Measurements from ENCODE around the gene CCDC107.

The CCDC107 gene

GRCh38 chr9:35662437-35662836, 4.3 kb downstream of the CCDC107 start:
- DNase-seq = no peak

DNA sequence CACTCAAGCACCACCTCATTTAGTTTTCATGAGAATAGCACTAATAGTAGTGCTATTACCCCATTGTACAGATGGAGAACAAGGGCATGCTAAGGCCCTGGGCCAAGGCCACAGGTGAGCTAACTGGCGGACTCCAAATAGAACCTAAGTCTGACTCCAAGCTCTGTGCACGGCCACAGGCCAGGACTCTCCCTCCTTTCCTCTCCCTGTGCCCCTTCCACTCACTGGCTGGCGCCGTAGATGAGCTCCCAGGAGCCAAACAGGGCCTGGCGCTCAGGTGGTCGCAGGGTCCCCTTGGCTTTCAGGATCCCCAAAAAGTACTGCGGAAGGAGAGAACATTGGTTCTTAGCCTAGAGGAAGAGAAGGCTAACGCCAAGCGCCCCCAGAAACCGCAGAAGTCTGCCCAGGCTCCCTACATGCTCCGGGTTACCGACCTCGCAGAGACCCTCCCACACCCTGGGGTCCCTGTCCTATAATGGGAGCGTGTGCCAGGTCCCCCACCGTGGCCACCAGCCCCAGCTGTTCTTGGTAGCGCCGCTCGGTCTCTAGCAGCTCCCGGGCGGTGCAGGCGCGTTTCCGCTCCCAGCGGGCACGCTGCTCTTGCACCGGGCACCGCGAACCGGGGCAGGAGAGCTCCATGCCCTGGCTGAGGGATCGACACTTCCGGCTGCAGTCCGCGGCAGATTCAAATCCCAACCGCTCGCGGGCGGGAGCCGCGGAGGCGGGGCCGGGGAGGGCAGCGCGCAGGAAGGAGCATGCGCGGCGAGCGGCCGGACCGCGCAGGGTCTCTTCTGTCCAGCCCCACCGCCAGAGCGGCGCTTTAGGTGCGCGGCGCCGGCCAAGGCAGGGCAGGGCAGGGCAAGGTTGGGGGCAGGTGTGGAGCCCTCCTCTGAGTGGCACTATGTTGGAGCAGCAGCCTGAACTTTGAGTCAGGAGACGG, 6.7 kb downstream of the CCDC107 start, which contains the start of gene ARHGEF39:
Gene ARHGEF39 (minus strand): TSS at position 665 of the 940 bp plus-strand sequence. CDS start 26 bp downstream, at position 639.
- peak; percentile 76 for DNase-seq

- DNase-seq = no peak
Observed at GRCh38 chr9:35665471-35665818, 7.4 kb downstream of the CCDC107 start.

DNA sequence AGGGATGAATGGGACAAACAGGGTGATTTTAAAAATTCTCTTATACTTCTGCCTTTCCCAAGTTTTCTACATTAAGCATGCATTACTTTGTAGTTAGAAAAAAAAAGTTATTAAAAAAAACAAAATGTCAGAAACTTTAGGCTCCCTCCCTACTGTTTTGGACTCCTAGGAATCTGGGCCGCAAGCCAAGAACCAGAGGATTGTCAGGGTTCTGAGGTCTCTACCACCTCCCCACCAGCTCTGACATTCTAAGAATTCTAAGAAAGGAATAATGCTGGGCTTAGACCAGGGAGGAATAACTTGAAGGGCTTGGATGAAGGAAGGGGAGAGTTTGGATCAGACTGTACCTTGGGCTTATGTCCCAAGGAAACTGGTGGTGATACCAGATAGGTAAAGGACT, 8.0 kb downstream of the CCDC107 start:
- no peak for DNase-seq

GRCh38 chr9:35666549-35666948, 8.5 kb downstream of the CCDC107 start:
- DNase-seq = no peak

GRCh38 chr9:35667939-35668338, 9.8 kb downstream of the CCDC107 start:
- DNase-seq = no peak

DNA sequence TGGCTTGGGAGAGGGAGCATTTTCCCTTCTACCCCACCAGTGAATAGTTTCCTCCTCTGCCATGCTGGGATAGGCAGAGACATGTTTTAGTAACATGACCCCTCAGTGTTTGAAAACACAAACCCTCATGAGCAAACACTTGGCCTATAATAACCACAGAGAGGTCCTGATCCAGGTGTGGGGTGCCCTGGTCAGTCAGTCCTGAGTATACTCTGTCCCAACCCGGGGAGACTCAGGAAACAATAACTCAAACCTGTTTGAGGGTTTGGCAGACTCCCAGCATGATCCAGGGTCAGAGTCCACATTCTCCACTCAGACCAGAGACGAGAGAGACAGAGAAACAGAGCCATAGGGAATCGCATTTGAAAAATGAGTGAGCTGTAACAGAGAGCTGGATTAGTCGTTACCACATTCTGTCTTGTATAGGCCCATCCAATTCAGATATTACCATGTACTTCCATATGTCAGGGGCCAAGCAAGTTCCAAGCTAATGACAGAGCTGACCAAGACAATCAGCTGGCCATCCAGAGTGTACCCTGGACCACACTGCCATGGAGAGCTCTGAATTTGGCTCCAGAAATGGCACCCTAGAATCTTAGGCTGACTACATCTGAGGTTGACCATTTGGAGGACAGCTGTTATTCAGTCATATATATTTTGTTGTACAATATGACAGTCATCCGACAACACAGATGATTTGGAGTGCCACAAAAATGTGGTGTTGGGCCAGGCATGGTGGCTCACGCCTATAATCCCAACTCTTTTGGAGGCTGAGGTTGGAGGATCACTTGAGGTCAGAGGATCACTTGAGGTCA, 11.4 kb downstream of the CCDC107 start:
- DNase-seq = no peak

DNA sequence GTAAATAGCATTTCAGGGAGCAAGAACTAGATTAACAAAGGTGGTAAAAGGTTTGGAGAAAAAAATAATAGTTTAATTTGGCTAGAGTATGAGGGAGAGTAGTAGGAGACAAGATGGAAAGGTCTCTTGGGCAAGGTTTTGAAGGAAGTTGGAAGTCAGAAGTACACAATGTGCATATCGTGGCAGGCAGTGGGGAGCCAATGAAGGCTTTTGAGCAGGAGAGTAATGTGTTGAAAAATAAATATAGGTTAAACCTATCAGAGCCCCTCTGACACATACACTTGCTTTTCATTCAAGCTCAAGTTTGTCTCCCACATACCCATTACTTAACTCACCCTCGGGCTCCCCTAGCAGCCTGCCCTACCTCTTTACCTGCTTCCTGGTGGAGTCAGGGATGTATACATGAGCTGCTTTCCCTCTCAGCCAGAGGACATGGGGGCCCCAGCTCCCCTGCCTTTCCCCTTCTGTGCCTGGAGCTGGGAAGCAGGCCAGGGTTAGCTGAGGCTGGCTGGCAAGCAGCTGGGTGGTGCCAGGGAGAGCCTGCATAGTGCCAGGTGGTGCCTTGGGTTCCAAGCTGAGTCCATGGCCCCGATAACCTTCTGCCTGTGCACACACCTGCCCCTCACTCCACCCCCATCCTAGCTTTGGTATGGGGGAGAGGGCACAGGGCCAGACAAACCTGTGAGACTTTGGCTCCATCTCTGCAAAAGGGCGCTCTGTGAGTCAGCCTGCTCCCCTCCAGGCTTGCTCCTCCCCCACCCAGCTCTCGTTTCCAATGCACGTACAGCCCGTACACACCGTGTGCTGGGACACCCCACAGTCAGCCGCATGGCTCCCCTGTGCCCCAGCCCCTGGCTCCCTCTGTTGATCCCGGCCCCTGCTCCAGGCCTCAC, 15.3 kb downstream of the CCDC107 start, which contains the start of gene CA9:
Gene CA9 (plus strand): TSS at position 797 of the 893 bp plus-strand sequence. CDS start 32 bp downstream, at position 829.
- DNase-seq = no peak

GRCh38 chr9:35674025-35674361, 15.9 kb downstream of the CCDC107 start:
- no peak for DNase-seq

GRCh38 chr9:35675204-35675603, 17.1 kb downstream of the CCDC107 start:
- no peak for DNase-seq

DNA sequence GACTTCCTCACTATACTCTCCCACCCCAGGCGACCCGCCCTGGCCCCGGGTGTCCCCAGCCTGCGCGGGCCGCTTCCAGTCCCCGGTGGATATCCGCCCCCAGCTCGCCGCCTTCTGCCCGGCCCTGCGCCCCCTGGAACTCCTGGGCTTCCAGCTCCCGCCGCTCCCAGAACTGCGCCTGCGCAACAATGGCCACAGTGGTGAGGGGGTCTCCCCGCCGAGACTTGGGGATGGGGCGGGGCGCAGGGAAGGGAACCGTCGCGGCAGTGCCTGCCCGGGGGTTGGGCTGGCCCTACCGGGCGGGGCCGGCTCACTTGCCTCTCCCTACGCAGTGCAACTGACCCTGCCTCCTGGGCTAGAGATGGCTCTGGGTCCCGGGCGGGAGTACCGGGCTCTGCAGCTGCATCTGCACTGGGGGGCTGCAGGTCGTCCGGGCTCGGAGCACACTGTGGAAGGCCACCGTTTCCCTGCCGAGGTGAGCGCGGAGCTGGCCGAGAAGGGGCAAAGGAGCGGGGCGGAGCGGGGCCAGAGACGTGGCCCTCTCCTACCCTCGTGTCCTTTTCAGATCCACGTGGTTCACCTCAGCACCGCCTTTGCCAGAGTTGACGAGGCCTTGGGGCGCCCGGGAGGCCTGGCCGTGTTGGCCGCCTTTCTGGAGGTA, 17.8 kb downstream of the CCDC107 start:
- no peak for DNase-seq

DNA sequence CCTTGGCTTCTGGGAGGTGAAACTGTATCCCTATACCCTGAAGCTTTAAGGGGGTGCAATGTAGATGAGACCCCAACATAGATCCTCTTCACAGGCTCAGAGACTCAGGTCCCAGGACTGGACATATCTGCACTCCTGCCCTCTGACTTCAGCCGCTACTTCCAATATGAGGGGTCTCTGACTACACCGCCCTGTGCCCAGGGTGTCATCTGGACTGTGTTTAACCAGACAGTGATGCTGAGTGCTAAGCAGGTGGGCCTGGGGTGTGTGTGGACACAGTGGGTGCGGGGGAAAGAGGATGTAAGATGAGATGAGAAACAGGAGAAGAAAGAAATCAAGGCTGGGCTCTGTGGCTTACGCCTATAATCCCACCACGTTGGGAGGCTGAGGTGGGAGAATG, 21.0 kb downstream of the CCDC107 start:
- DNase-seq = no peak

GRCh38 chr9:35679766-35680330, 21.8 kb downstream of the CCDC107 start:
- no peak for DNase-seq

DNA sequence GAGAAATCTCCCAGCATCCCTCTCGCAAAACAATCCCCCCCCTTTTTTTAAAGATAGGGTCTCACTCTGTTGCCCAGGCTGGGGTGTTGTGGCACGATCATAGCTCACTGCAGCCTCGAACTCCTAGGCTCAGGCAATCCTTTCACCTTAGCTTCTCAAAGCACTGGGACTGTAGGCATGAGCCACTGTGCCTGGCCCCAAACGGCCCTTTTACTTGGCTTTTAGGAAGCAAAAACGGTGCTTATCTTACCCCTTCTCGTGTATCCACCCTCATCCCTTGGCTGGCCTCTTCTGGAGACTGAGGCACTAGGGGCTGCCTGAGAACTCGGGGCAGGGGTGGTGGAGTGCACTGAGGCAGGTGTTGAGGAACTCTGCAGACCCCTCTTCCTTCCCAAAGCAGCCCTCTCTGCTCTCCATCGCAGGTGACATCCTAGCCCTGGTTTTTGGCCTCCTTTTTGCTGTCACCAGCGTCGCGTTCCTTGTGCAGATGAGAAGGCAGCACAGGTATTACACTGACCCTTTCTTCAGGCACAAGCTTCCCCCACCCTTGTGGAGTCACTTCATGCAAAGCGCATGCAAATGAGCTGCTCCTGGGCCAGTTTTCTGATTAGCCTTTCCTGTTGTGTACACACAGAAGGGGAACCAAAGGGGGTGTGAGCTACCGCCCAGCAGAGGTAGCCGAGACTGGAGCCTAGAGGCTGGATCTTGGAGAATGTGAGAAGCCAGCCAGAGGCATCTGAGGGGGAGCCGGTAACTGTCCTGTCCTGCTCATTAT, 22.4 kb downstream of the CCDC107 start:
- DNase-seq = no peak

DNA sequence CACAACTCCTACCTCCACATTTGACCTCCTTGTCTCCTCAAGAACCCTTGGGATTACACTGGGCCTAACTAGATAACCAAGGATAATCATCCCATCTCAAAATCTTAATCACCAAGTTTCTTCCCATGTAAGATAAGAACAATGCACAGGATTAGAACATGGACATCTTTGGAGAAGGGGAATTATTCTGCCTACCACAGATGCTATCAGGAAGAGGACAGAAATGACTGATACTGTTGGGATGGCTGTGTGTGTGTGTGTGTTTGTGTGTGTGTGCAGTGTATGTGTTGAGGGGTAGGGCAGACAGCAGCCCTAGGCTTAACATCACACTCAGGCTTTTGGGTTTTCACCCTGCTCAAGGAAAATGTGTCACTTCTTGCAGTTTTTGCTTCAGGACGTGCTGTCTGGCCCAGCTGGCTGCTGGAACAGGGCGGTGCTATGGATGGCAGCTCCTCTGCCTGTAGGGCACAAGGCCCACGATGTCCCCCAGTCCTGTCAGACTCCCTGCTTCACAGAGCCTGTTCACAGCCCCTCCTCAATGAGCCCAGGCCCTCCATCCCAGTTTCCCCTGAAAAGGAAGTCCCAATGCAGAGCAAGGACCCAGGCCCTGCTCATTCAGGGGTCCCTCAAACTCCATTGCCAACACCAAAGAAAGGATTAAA, 23.4 kb downstream of the CCDC107 start:
- DNase-seq = no peak

DNA sequence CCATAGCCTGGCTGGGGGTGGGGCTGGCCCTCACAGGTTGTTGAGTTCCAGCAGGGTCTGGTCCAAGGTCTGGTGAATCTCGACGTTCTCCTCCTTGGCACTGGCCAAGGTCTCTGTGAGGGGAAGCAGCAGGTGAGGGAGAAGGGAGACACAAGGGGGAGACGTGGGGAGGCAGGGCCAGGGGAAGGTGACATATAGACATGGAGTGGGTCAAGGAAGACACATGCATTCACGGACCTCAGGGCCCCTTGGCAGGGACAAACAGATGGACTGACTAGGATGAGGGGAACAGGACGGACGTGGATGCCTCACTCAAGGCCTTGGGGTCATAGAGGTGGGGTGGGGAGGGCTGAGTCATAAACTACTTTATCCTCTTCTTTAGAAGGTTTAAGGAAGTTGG, 24.0 kb downstream of the CCDC107 start:
- DNase-seq = no peak

- DNase-seq = no peak
Observed at GRCh38 chr9:35682520-35683315, 24.6 kb downstream of the CCDC107 start.

- no peak for DNase-seq
Observed at GRCh38 chr9:35683323-35683722, 25.2 kb downstream of the CCDC107 start.

DNA sequence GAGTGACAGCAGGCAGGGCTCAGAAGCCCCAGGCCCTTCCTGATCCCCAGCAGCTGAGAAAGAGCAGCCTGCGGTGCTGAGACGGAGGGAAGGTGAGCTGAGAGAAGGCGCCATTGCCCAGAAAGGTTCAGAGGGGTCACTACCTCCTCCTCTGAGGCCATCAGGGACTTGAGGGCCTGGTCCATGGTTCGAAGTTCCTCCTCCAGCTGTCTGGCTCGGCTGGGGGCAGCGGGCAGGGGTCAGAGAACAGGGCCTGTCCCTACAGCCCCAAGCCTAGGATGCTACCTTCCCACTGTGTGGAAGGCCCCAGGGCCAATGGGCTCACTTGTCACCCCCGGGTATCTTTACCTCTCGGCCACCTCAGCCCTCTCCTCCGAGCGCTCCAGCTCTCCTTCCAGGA, 26.8 kb downstream of the CCDC107 start:
- DNase-seq = no peak

- no peak for DNase-seq
Observed at GRCh38 chr9:35685506-35685905, 27.4 kb downstream of the CCDC107 start.
